Measurements from ENCODE around the gene COPS4.
"Not testable (repeated sequence)": the region's sequence is repeated elsewhere in the genome, so short reads cannot be mapped to it uniquely, and the experiment has no call there.

COPS4 gene

GRCh38 chr4:83034630-83035494, at the start of gene COPS4:
Gene COPS4, plus strand, starts transcription at chr4:83035183. Its CDS starts 42 bp downstream, at chr4:83035225.
- TF ChIP-seq CTCF (IDR thresholded peaks at IDR 0.05; ENCODE audit: low read length, missing control alignments), result peak; percentile 56
- DNase-seq (ENCODE audit: low read depth), result peak; percentile 100

GRCh38 chr4:82987519-82987918, 47.5 kb upstream of the COPS4 start:
- not testable (repeated sequence) for DNase-seq (ENCODE audit: low read depth); H3K4me3 ChIP-seq (replicated peaks; ENCODE audit: low read depth, low read length)

More at GRCh38 chr4:83034630-83035494, at the start of gene COPS4:
- peak within 1 kb of the TSS; percentile 99 for H3K4me3 ChIP-seq (replicated peaks; ENCODE audit: low read depth, low read length)

- TF ChIP-seq CTCF (IDR thresholded peaks at IDR 0.05; ENCODE audit: low read length, missing control alignments), result no peak
- no peak overlapping the region for H3K4me3 ChIP-seq (replicated peaks; ENCODE audit: low read depth, low read length)
- peak; percentile 46 for DNase-seq (ENCODE audit: low read depth)
Observed at GRCh38 chr4:82988323-82988832, 46.6 kb upstream of the COPS4 start.

GRCh38 chr4:82989575-82990429, 45.2 kb upstream of the COPS4 start:
- TF ChIP-seq CTCF (IDR thresholded peaks at IDR 0.05; ENCODE audit: low read length, missing control alignments), result no peak
- DNase-seq (ENCODE audit: low read depth), result no peak
- H3K4me3 ChIP-seq (replicated peaks; ENCODE audit: low read depth, low read length), result peak overlapping the region; percentile 27

GRCh38 chr4:82994834-82995233, 40.1 kb upstream of the COPS4 start:
- DNase-seq (ENCODE audit: low read depth), result no peak
- TF ChIP-seq CTCF (IDR thresholded peaks at IDR 0.05; ENCODE audit: low read length, missing control alignments), result no peak
- no peak overlapping the region for H3K4me3 ChIP-seq (replicated peaks; ENCODE audit: low read depth, low read length)

DNA sequence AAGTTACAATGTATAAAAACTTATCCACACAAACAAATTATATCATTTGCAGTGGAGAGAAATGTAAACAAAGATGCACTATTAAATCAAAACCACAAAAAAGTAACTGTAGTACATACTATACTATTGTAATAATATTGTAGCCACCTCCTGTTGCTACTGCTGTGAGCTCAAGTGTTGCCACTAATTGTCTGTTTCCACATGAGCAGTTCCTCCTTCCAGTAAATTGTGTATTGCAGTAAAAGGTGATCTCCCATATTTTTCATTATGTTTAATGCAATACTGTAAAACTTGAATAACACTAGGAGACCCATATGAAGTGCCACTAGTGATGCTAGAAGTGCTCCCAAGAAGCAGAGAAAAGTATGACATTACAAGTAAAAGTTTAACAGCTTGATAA, 36.1 kb upstream of the COPS4 start:
- DNase-seq (ENCODE audit: low read depth), result no peak
- TF ChIP-seq CTCF (IDR thresholded peaks at IDR 0.05; ENCODE audit: low read length, missing control alignments), result no peak
- H3K4me3 ChIP-seq (replicated peaks; ENCODE audit: low read depth, low read length), result no peak overlapping the region

GRCh38 chr4:83002329-83002728, 32.7 kb upstream of the COPS4 start:
- H3K4me3 ChIP-seq (replicated peaks; ENCODE audit: low read depth, low read length), result no peak overlapping the region
- TF ChIP-seq CTCF (IDR thresholded peaks at IDR 0.05; ENCODE audit: low read length, missing control alignments), result no peak
- no peak for DNase-seq (ENCODE audit: low read depth)

DNA sequence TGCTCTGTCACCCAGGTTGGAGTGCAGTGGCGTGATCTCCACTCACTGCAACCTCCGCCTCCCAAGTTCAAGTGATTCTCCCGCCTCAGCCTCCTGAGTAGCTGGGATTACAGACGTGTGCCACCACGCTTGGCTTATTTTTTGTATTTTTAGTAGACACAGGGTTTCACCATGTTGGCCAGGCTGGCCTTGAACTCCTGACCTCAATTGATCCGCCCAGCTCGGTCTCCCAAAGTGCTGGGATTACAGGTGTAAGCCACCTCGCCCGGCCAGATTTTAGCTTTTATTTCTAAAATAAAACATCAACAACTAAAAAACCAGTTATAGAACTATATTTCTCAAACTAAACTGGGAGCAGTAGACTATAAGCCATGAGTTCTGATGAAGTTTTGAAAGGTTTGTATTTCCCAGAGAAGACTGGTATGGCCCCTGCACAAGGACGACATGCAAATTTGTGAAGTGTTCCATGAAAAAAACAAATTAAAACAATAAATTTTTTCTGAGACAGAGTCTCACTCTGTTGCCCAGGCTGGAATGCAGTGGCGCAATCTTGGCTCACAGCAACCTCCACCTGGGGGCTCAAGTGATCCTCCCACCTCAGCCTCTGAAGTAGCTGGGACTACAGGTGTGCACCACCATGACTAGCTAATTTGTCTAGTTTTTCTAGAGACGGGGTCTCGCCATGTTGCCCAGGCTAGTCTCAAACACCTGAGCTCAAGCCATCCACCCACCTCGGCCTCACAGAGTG, 31.8 kb upstream of the COPS4 start:
- not testable (repeated sequence) for H3K4me3 ChIP-seq (replicated peaks; ENCODE audit: low read depth, low read length)

More for the DNA sequence above, 31.8 kb upstream of the COPS4 start:
- not testable (repeated sequence) for DNase-seq (ENCODE audit: low read depth)

Data from fibroblast of pulmonary artery (primary cell).